Osteocyte (in vitro differentiated cells): ENCODE data around the gene CEBPA. TPM values are rescaled to one million over a fixed set of nuclear protein-coding genes. Genes with fewer than 3 reads are reported as not detected.
A peak's percentile ranks its signal among the peaks of the same experiment; 100 is the strongest.

Source experiments
- DNase-seq: peaks from one replicate; pipeline ENCODE4 v3.0.0; 2021; ENCODE audit warnings: mixed read lengths; ENCODE audit not compliant: unreplicated experiment; ENCODE audit errors: extremely low spot score
- H3K27ac Mint-ChIP-seq: one replicate; pipeline ENCODE4 v1.8.0; 2021; ENCODE audit warnings: mild to moderate bottlenecking, mixed read lengths; ENCODE audit not compliant: unreplicated experiment
- H3K27me3 Mint-ChIP-seq: one replicate; pipeline ENCODE4 v1.8.0; 2021; ENCODE audit warnings: mixed read lengths; ENCODE audit not compliant: unreplicated experiment
- H3K36me3 Mint-ChIP-seq: one replicate; pipeline ENCODE4 v1.8.0; 2021; ENCODE audit warnings: mixed read lengths; ENCODE audit not compliant: unreplicated experiment
- H3K4me1 Mint-ChIP-seq: one replicate; pipeline ENCODE4 v1.8.0; 2021; ENCODE audit warnings: mixed read lengths; ENCODE audit not compliant: unreplicated experiment
- H3K4me3 Mint-ChIP-seq: one replicate; pipeline ENCODE4 v1.8.0; 2021; ENCODE audit warnings: mild to moderate bottlenecking, moderate library complexity, mixed read lengths; ENCODE audit not compliant: unreplicated experiment
- H3K9me3 Mint-ChIP-seq: one replicate; pipeline ENCODE4 v1.8.0; 2021; ENCODE audit warnings: mixed read lengths; ENCODE audit not compliant: unreplicated experiment
- long read RNA-seq: library from polyadenylated mRNA; unstranded; transcript quantifications from one replicate; pipeline ENCODE4 v2.0.0, GENCODE V29; 2021
- total RNA-seq: library from RNA; stranded (reverse); gene quantifications from 2 replicates; pipeline ENCODE4 v1.2.1, GENCODE V29; 2021
- TF ChIP-seq, protein P1 (sequence below): fragments of 200-600 bp; sonication (generic); IDR thresholded peaks from 2 replicates; pipeline ENCODE4 v1.5.0; 2021; ENCODE audit warnings: antibody characterized with exemption, mild to moderate bottlenecking, moderate library complexity

The CEBPA gene
- total RNA-seq, result 0.86 and 1.4 TPM in 2 replicates
- long read RNA-seq, result 0 reads

GRCh38 chr19:33302175-33302973, at the start of gene CEBPA:
Gene CEBPA, minus strand, starts transcription at chr19:33302534. Its CDS starts 120 bp downstream, at chr19:33302414.
- TF ChIP-seq, protein P1, sequence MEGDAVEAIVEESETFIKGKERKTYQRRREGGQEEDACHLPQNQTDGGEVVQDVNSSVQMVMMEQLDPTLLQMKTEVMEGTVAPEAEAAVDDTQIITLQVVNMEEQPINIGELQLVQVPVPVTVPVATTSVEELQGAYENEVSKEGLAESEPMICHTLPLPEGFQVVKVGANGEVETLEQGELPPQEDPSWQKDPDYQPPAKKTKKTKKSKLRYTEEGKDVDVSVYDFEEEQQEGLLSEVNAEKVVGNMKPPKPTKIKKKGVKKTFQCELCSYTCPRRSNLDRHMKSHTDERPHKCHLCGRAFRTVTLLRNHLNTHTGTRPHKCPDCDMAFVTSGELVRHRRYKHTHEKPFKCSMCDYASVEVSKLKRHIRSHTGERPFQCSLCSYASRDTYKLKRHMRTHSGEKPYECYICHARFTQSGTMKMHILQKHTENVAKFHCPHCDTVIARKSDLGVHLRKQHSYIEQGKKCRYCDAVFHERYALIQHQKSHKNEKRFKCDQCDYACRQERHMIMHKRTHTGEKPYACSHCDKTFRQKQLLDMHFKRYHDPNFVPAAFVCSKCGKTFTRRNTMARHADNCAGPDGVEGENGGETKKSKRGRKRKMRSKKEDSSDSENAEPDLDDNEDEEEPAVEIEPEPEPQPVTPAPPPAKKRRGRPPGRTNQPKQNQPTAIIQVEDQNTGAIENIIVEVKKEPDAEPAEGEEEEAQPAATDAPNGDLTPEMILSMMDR, result peak; percentile 60
- no peaks in the 10 kb centered on the region for H3K36me3 Mint-ChIP-seq
- H3K9me3 Mint-ChIP-seq, result no peaks in the 10 kb centered on the region
- peak; percentile 90 for DNase-seq
- H3K27ac Mint-ChIP-seq, result no peak within 1 kb of the TSS
- peak within 1 kb of the TSS; percentile 72 for H3K4me3 Mint-ChIP-seq
- H3K27me3 Mint-ChIP-seq, result peaks cover 23% of the 10 kb centered on the region
- H3K4me1 Mint-ChIP-seq, result peaks cover 2% of the 10 kb centered on the region

DNA sequence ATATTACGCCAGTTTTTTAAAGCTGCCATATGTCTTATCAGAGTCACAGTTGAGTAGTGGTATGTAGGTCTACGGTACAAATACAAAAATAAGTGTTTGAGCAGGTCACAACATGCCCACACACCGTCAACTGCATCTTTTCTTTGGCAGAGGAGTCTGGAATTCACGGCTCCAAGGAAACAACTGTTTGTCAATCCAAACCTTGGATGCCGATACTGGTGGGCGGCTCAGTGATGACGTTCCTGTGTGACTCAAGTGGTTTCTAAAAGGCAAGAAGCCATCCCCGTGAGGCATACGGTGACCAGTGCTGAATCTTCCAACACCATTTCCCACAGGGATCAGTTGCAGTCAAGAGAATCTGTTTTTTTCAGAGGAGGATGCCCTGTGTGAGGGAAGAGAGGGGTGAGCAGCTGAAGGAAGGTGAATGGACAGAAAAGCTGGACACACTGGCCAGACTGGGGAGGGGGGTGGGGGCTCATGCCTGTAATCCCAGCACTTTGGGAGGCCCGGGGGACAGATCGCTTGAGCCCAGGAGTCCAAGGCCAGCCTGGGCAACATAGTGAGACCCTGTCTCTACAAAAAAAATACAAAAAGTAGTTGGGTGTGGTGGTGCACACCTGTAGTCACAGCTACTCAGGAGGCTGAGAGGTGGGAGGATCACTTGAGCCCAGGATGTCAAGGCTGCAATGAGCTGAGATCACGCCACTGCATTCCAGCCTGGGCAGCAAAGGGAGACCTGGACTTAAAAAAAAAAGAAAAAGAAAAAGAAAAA, 48.4 kb upstream of the CEBPA start:
- DNase-seq, result no peak
- Mint-ChIP-seq H3K27me3 (peaks cover 31% of the 10 kb centered on the region), H3K4me3 (no peak overlapping the region), H3K9me3 (peaks cover 5% of the 10 kb centered on the region), H3K4me1 (no peaks in the 10 kb centered on the region), H3K36me3 (no peaks in the 10 kb centered on the region), H3K27ac (no peak overlapping the region)
- TF ChIP-seq, protein P1, result no peak

DNA sequence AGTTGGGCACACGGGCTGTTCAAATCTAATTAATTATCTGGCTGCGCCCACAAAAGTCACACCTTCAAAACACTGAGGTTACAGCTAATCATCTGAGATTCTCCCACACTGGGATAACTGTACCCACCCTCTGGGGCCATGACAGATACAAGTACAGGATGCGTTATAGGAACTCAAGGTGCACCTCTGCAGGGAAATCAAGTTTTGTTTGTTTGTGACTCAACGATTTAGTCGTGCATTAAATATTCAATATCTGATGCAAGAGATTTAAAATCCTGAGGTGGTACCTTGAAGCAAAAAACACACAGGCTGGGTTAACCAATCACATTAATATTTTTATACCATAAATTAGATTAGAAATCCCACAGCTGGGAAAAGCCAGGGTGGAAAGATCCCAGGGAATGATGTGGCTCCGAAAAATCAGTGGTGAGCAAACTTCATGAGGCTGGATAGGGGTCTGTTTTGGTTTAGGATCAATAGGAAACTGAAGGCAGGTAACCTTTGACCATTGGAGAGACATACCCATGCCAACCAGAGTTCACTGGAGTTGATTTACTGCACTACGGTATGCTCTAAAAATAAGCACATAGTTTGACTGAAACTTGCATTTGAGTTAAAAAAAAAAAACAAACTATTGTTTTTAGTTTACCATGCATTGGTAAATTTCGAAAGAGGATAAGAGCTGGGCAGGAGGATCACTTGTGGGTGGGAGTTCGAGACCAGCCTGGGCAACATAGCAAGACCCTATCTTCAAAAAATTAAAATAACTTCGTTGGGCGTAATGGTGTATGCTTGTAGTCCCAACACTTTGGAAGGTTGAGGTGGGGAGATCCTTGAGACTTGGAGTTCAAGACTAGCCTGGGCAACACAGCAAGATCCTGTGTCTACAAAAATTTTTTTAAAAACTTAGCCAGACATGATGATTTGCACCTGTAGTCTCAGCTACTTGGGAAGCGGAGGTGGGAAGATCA, 47.3 kb upstream of the CEBPA start:
- Mint-ChIP-seq H3K9me3 (no peaks in the 10 kb centered on the region), H3K4me1 (no peaks in the 10 kb centered on the region), H3K4me3 (no peak overlapping the region), H3K36me3 (no peaks in the 10 kb centered on the region), H3K27ac (no peak overlapping the region), H3K27me3 (peaks cover 36% of the 10 kb centered on the region)
- DNase-seq, result no peak
- TF ChIP-seq, protein P1, result no peak

GRCh38 chr19:33348301-33349010, 46.1 kb upstream of the CEBPA start:
- Mint-ChIP-seq H3K4me3 (no peak overlapping the region), H3K27ac (no peak overlapping the region), H3K4me1 (no peaks in the 10 kb centered on the region), H3K27me3 (peaks cover 44% of the 10 kb centered on the region), H3K9me3 (no peaks in the 10 kb centered on the region), H3K36me3 (no peaks in the 10 kb centered on the region)
- no peak for DNase-seq
- TF ChIP-seq, protein P1, result no peak
